ENCODE data around the gene NOC2L. TPM values are rescaled to one million over a fixed set of nuclear protein-coding genes. Genes with fewer than 3 reads are reported as not detected.

Gene NOC2L
- total and polyA plus RNA-seq, 9 of the 15 experiments (the other 6 are each of a cell fraction or from before 2014, with no cell fraction given): 4.0 to 410 (median 200) TPM

GRCh38 chr1:942864-943533, 16.1 kb downstream of the NOC2L start (continued):
- TF ChIP-seq ZNF146 (CRISPR knock-in tag; IDR thresholded peaks at IDR 0.05; ENCODE audit: unreplicated experiment): no peak
- TF ChIP-seq KAT2B (IDR thresholded peaks at IDR 0.05; ENCODE audit: low read depth, low read length): no peak
- peak; percentile 37 for TF ChIP-seq PCBP1 (IDR thresholded peaks at IDR 0.05; ENCODE audit: low read depth, low read length, poor library complexity, severe bottlenecking)
- no peak for TF ChIP-seq POLR3A (IDR thresholded peaks at IDR 0.05; ENCODE audit: borderline replicate concordance, extremely low read depth, insufficient read depth, insufficient read length)
- TF ChIP-seq SMARCA4 (IDR thresholded peaks at IDR 0.05): no peak
- TF ChIP-seq, protein P1, sequence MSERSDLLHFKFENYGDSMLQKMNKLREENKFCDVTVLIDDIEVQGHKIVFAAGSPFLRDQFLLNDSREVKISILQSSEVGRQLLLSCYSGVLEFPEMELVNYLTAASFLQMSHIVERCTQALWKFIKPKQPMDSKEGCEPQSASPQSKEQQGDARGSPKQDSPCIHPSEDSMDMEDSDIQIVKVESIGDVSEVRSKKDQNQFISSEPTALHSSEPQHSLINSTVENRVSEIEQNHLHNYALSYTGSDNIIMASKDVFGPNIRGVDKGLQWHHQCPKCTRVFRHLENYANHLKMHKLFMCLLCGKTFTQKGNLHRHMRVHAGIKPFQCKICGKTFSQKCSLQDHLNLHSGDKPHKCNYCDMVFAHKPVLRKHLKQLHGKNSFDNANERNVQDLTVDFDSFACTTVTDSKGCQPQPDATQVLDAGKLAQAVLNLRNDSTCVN (CRISPR knock-in tag; IDR thresholded peaks at IDR 0.05): 0 out of 2 replicates have a peak, but pooled peaks have one; percentile 18
- no peak for TF ChIP-seq JUN (IDR thresholded peaks at IDR 0.05; ENCODE audit: borderline replicate concordance, low read depth, low read length)
- 0 out of 2 replicates have a peak, but pooled peaks have one; percentile 22 for TF ChIP-seq JUN (CRISPR knock-in tag; IDR thresholded peaks at IDR 0.05; ENCODE audit: borderline replicate concordance)
- TF ChIP-seq YY1 (IDR thresholded peaks at IDR 0.05; ENCODE audit: borderline replicate concordance in 1 of 3, control insufficient read depth in 1 of 3, extremely low read depth in 1 of 3, insufficient read depth in 3 of 3, insufficient read length in 1 of 3, insufficient replicate concordance in 2 of 3, low read depth in 1 of 3, low read length in 2 of 3): no peak
- TF ChIP-seq KDM5B (IDR thresholded peaks at IDR 0.05; ENCODE audit: insufficient replicate concordance, low read depth, low read length): no peak
- no peak for TF ChIP-seq NUFIP1 (IDR thresholded peaks at IDR 0.05; ENCODE audit: partially characterized antibody)
- no peak for TF ChIP-seq NR2C2 (CRISPR knock-in tag; IDR thresholded peaks at IDR 0.05)
- no peak for TF ChIP-seq NR2C2 (tag; IDR thresholded peaks at IDR 0.05)
- TF ChIP-seq EZH2 (IDR thresholded peaks at IDR 0.05; ENCODE audit: borderline replicate concordance, low read depth, low read length): no peak
- no peak for TF ChIP-seq EP400 (IDR thresholded peaks at IDR 0.05)
- no peak for TF ChIP-seq ZNF79 (CRISPR knock-in tag; IDR thresholded peaks at IDR 0.05; ENCODE audit: low read depth)
- TF ChIP-seq ZFP36 (IDR thresholded peaks at IDR 0.05; ENCODE audit: low read depth, low read length, partially characterized antibody): no peak
- TF ChIP-seq MBD2 (IDR thresholded peaks at IDR 0.05; ENCODE audit: borderline replicate concordance, low read depth): peak; percentile 20; the same call in 1 of the 2 replicates
- no peak for TF ChIP-seq NFIC (IDR thresholded peaks at IDR 0.05)
- TF ChIP-seq ATF1 (CRISPR knock-in tag; IDR thresholded peaks at IDR 0.05): no peak
- peak; percentile 62 for TF ChIP-seq ATF1 (tag; IDR thresholded peaks at IDR 0.05)
- TF ChIP-seq HMG20A (CRISPR knock-in tag; conservative IDR thresholded peaks at IDR 0.05): no peak
- 0 out of 2 replicates have a peak, but pooled peaks have one; percentile 12 for TF ChIP-seq SRSF1 (IDR thresholded peaks at IDR 0.05; ENCODE audit: low read depth, low read length)
- no peak for TF ChIP-seq MTF1 (CRISPR knock-in tag; IDR thresholded peaks at IDR 0.05; ENCODE audit: borderline replicate concordance)
- TF ChIP-seq FOXJ2 (tag; IDR thresholded peaks at IDR 0.05): no peak
- no peak for TF ChIP-seq CHD1 (IDR thresholded peaks at IDR 0.05; ENCODE audit: low read length)
- no peak for TF ChIP-seq SRSF9 (IDR thresholded peaks at IDR 0.05; ENCODE audit: borderline replicate concordance, low read depth, low read length)
- no peak for TF ChIP-seq CGGBP1 (CRISPR knock-in tag; IDR thresholded peaks at IDR 0.05)
- no peak for TF ChIP-seq GATAD2B (IDR thresholded peaks at IDR 0.05; ENCODE audit: borderline replicate concordance)
- TF ChIP-seq ETV5 (CRISPR knock-in tag; IDR thresholded peaks at IDR 0.05; ENCODE audit: low read depth): no peak
